Prostate gland (tissue), 2 donors: ENCODE measurements around the gene TMEM212. TPM values are rescaled to one million over a fixed set of nuclear protein-coding genes. Genes with fewer than 3 reads are reported as not detected.
"Not testable (repeated sequence)": the region's sequence is repeated elsewhere in the genome, so short reads cannot be mapped to it uniquely, and the experiment has no call there.

Experiments
- DNase-seq: peaks from one replicate; pipeline ENCODE4 v3.0.0-alpha.2; 2019; ENCODE audit warnings: low spot score
- H3K27ac ChIP-seq, 2 donors: fragments of 200-600 bp; sonication (generic); 2 replicates each; pipeline ENCODE4 v1.5.1; 2017 to 2019
- H3K27me3 ChIP-seq: fragments of 200-600 bp; sonication (generic); replicated peaks from 2 replicates; pipeline ENCODE4 v1.5.1; 2019; ENCODE audit not compliant: insufficient read depth
- H3K36me3 ChIP-seq, 2 donors: fragments of 200-600 bp; sonication (generic); 1 replicate in 1 of 2; 2 replicates in 1 of 2; pipeline versions ENCODE4 v1.5.1 to v1.8.1; 2017 to 2019
- H3K4me1 ChIP-seq: fragments of 200-600 bp; sonication (generic); replicated peaks from 2 replicates; pipeline ENCODE4 v1.5.1; 2019
- H3K4me3 ChIP-seq, 2 donors: fragments of 200-600 bp; sonication (generic); 2 replicates each; pipeline ENCODE4 v1.5.1; 2017 to 2019
- H3K9me3 ChIP-seq: fragments of 200-600 bp; sonication (generic); 2 replicates; pipeline ENCODE4 v1.5.1; 2017
- CTCF ChIP-seq, 4 experiments: fragments of 200-600 bp in 2 of 4; fragments of 450-650 bp in 2 of 4; sonication (generic) in 2 of 4; IDR thresholded peaks; 1 replicate in 3 of 4; 2 replicates in 1 of 4; pipeline ENCODE4 v1.5.1; 2016 to 2019; ENCODE audit warnings: antibody characterized with exemption in 4 of 4, mild to moderate bottlenecking in 2 of 4, moderate library complexity in 2 of 4
- POLR2A ChIP-seq: fragments of 450-650 bp; IDR thresholded peaks from one replicate; pipeline ENCODE4 v1.6.1; 2016; ENCODE audit warnings: antibody characterized with exemption, mild to moderate bottlenecking
- POLR2AphosphoS5 ChIP-seq: sonication (generic); formaldehyde crosslinking; IDR thresholded peaks from one replicate; pipeline ENCODE4 v1.6.1; 2017; ENCODE audit warnings: antibody characterized with exemption
- WGBS: methylation state at CpG from one replicate; pipeline ENCODE4 v1.1.5; 2018; 5-methylcytosine and 5-hydroxymethylcytosine counted together
- intact Hi-C: fragments of 100-400 bp; cut with DNase I; formaldehyde crosslinking; loops from one replicate; pipeline ENCODE4 v1.14.2; 2022
- total RNA-seq, 2 donors: library from RNA; depleted of rRNA; stranded (reverse); fragments of >200 nt; gene quantifications; one replicate each; pipeline ENCODE4 v1.1.0, GENCODE V29; 2016

The TMEM212 gene
- total RNA-seq, 2 donors from 2014 or later, result not detected

GRCh38 chr3:171898192-171898591 is 55.0 kb downstream of the TMEM212 start:
- 86% methylated on average over 1 of the region's 1 CpG for WGBS
- Histone ChIP-seq H3K27me3 (no peaks in the 10 kb centered on the region), H3K4me3 (no peak overlapping the region), H3K4me1 (no peaks in the 10 kb centered on the region), H3K9me3 (no peaks in the 10 kb centered on the region), H3K36me3 (no peaks in the 10 kb centered on the region), H3K27ac (no peak overlapping the region)
- no peak for TF ChIP-seq POLR2AphosphoS5
- TF ChIP-seq CTCF (IDR thresholded peaks at IDR 0.05), result no peak
- no peak for TF ChIP-seq POLR2A
- no peak for DNase-seq
- intact Hi-C loops, result no loop called here

GRCh38 chr3:171900446-171900845 is 57.3 kb downstream of the TMEM212 start:
- 94% methylated on average over 14 of the region's 14 CpGs for WGBS
- TF ChIP-seq POLR2AphosphoS5, result no peak
- intact Hi-C loops, result no loop called here
- no peak overlapping the region for H3K4me3 ChIP-seq
- DNase-seq, result no peak
- no peaks in the 10 kb centered on the region for H3K36me3 ChIP-seq
- H3K9me3 ChIP-seq, result no peaks in the 10 kb centered on the region
- no peaks in the 10 kb centered on the region for H3K4me1 ChIP-seq
- no peaks in the 10 kb centered on the region for H3K27me3 ChIP-seq
- no peak overlapping the region for H3K27ac ChIP-seq

- WGBS, result 74% methylated on average over 7 of the region's 7 CpGs
- no peak for TF ChIP-seq POLR2AphosphoS5
- Histone ChIP-seq H3K27ac (no peak overlapping the region), H3K36me3 (no peaks in the 10 kb centered on the region), H3K27me3 (no peaks in the 10 kb centered on the region), H3K4me1 (no peaks in the 10 kb centered on the region), H3K9me3 (no peaks in the 10 kb centered on the region), H3K4me3 (no peak overlapping the region)
- intact Hi-C loops, result no loop called here
- DNase-seq, result no peak
Observed at GRCh38 chr3:171901615-171902312, 58.6 kb downstream of the TMEM212 start.

GRCh38 chr3:171904829-171905228 is 61.7 kb downstream of the TMEM212 start:
- 81% methylated on average over 3 of the region's 3 CpGs for WGBS
- no peaks in the 10 kb centered on the region for H3K4me1 ChIP-seq
- H3K27me3 ChIP-seq, result no peaks in the 10 kb centered on the region
- intact Hi-C loops, result no loop called here
- no peak overlapping the region for H3K4me3 ChIP-seq
- TF ChIP-seq CTCF (IDR thresholded peaks at IDR 0.05) (no peak), POLR2A (no peak), POLR2AphosphoS5 (no peak)
- no peaks in the 10 kb centered on the region for H3K9me3 ChIP-seq
- no peak overlapping the region for H3K27ac ChIP-seq
- H3K36me3 ChIP-seq, result no peaks in the 10 kb centered on the region
- no peak for DNase-seq

GRCh38 chr3:171906503-171906902 is 63.4 kb downstream of the TMEM212 start:
- H3K27me3 ChIP-seq, H3K4me3 ChIP-seq, H3K9me3 ChIP-seq, H3K36me3 ChIP-seq, H3K27ac ChIP-seq, DNase-seq, intact Hi-C loops, H3K4me1 ChIP-seq: not testable (repeated sequence)
- WGBS, result 90% methylated on average over 6 of the region's 6 CpGs

- WGBS, result 88% methylated on average over 22 of the region's 33 CpGs
- intact Hi-C loops, result no loop called here
- no peaks in the 10 kb centered on the region for H3K4me1 ChIP-seq
- H3K4me3 ChIP-seq, result no peak overlapping the region
- no peak for TF ChIP-seq CTCF (IDR thresholded peaks at IDR 0.05)
- TF ChIP-seq POLR2AphosphoS5, result no peak
- TF ChIP-seq POLR2A, result no peak
- H3K9me3 ChIP-seq, result no peaks in the 10 kb centered on the region
- H3K27ac ChIP-seq, result no peak overlapping the region
- no peaks in the 10 kb centered on the region for H3K36me3 ChIP-seq
- no peak for DNase-seq
- no peaks in the 10 kb centered on the region for H3K27me3 ChIP-seq
Observed at GRCh38 chr3:171906951-171907676, 64.0 kb downstream of the TMEM212 start.
